Naive thymus-derived CD4-positive, alpha-beta T cell (primary cell): ENCODE measurements around the gene GREB1L. TPM values are rescaled to one million over a fixed set of nuclear protein-coding genes. Genes with fewer than 3 reads are reported as not detected.

Source experiments
- ATAC-seq: fragments of 150-1000 bp; cut with Tn5 transposase; 2 replicates; pipeline ENCODE4 v1.10.0; 2021; ENCODE audit warnings: mild to moderate bottlenecking, moderate library complexity
- CTCF ChIA-PET: fragments of 350-600 bp; sonication (Branson Sonifier 250); formaldehyde crosslinking; loops from one replicate; lab custom pipeline; 2021; ENCODE audit warnings: antibody characterized with exemption; lab: Charles Lee
- POLR2A ChIA-PET: fragments of 350-600 bp; sonication (Branson Sonifier 250); formaldehyde crosslinking; loops from one replicate; lab custom pipeline; 2021; ENCODE audit warnings: antibody characterized with exemption, inconsistent platforms; lab: Charles Lee
- DNase-seq, 9 donors: peaks; one replicate each; pipeline versions ENCODE4 v3.0.0 to v3.0.0-alpha.2; 2020 to 2022; ENCODE audit warnings: mixed read lengths in 1 of 9
- H3K27ac ChIP-seq: one replicate; pipeline ENCODE4 v1.7.0; 2013; ENCODE audit warnings: mild to moderate bottlenecking, low read depth, low read length, moderate library complexity
- H3K27me3 ChIP-seq, 2 donors: one replicate each; pipeline ENCODE4 v1.7.0; 2013; ENCODE audit warnings: low read length in 2 of 2, mild to moderate bottlenecking in 2 of 2, moderate library complexity in 2 of 2; ENCODE audit not compliant: control insufficient read depth in 2 of 2, insufficient read depth in 2 of 2
- H3K36me3 ChIP-seq, 3 experiments: 1 replicate in 2 of 3; 2 replicates in 1 of 3; pipeline ENCODE4 v1.7.0; 2013; ENCODE audit warnings: low read length in 3 of 3, mild to moderate bottlenecking in 3 of 3, moderate library complexity in 1 of 3; ENCODE audit not compliant: insufficient read depth in 3 of 3, control insufficient read depth in 2 of 3
- H3K4me1 ChIP-seq, 2 donors: one replicate each; pipeline ENCODE4 v1.7.0; 2013; ENCODE audit warnings: low read length in 2 of 2, mild to moderate bottlenecking in 2 of 2, moderate library complexity in 1 of 2; ENCODE audit not compliant: control insufficient read depth in 2 of 2, insufficient read depth in 2 of 2
- H3K4me3 ChIP-seq: 2 replicates; pipeline ENCODE4 v1.7.0; 2013; ENCODE audit warnings: mild to moderate bottlenecking, low read length
- H3K9me3 ChIP-seq, 3 experiments: 1 replicate in 2 of 3; 2 replicates in 1 of 3; pipeline ENCODE4 v1.7.0; 2013; ENCODE audit warnings: low read length in 3 of 3; ENCODE audit not compliant: control insufficient read depth in 2 of 3
- H3K27ac Mint-ChIP-seq, 9 donors: one replicate each; pipeline ENCODE4 v1.8.0; 2020 to 2022; ENCODE audit warnings: mixed read lengths in 9 of 9, mild to moderate bottlenecking in 8 of 9, moderate library complexity in 5 of 9, inconsistent platforms in 2 of 9
- H3K27me3 Mint-ChIP-seq, 5 donors: one replicate each; pipeline ENCODE4 v1.8.0; 2021 to 2022; ENCODE audit warnings: mixed read lengths in 5 of 5, mild to moderate bottlenecking in 1 of 5
- H3K36me3 Mint-ChIP-seq, 5 donors: one replicate each; pipeline ENCODE4 v1.8.0; 2020 to 2022; ENCODE audit warnings: mixed read lengths in 5 of 5, mild to moderate bottlenecking in 3 of 5, inconsistent platforms in 1 of 5
- H3K4me1 Mint-ChIP-seq, 7 donors: one replicate each; pipeline ENCODE4 v1.8.0; 2020 to 2022; ENCODE audit warnings: mixed read lengths in 7 of 7, mild to moderate bottlenecking in 3 of 7, inconsistent platforms in 1 of 7
- H3K4me3 Mint-ChIP-seq, 10 donors: one replicate each; pipeline ENCODE4 v1.8.0; 2020 to 2022; ENCODE audit warnings: mild to moderate bottlenecking in 10 of 10, mixed read lengths in 10 of 10, moderate library complexity in 6 of 10, inconsistent platforms in 2 of 10
- H3K9me3 Mint-ChIP-seq, 11 donors: one replicate each; pipeline ENCODE4 v1.8.0; 2020 to 2022; ENCODE audit warnings: mixed read lengths in 11 of 11, mild to moderate bottlenecking in 4 of 11, inconsistent platforms in 1 of 11, moderate library complexity in 1 of 11
- intact Hi-C, 2 donors: fragments of 100-400 bp; cut with micrococcal nuclease; formaldehyde crosslinking; loops; one replicate each; pipeline ENCODE4 v1.15.1; 2023
- polyA plus RNA-seq, 2 donors: library from polyadenylated mRNA; unstranded; fragments of 300-500 nt; fragmentation: Illumina TruSeq; gene quantifications; one replicate each; pipeline ENCODE4 v1.2.3, GENCODE V29; 2021
- total RNA-seq, 6 experiments: library from RNA in 5 of 6; stranded (reverse) in 5 of 6; gene quantifications; 1 replicate in 5 of 6; 2 replicates in 1 of 6; pipeline ENCODE4 v1.2.3 and lab custom pipeline; 2021 to 2026

Gene GREB1L
- total and polyA plus RNA-seq, 7 experiments from 2014 or later: 0.09 to 0.11 TPM; not detected in 5

GRCh38 chr18:21300035-21300907, 58.2 kb downstream of the GREB1L start:
- no peaks in the 10 kb centered on the region for H3K27me3 ChIP-seq
- peaks cover 0 to 3% (median 0%) of the 10 kb centered on the region in 5 donors for H3K36me3 Mint-ChIP-seq
- no peak overlapping the region for H3K4me3 Mint-ChIP-seq
- ATAC-seq (no peak), DNase-seq (no peak)
- H3K4me3 ChIP-seq: no peak overlapping the region
- H3K4me1 ChIP-seq: no peaks in the 10 kb centered on the region
- ChIA-PET CTCF (no interaction called here), POLR2A (no interaction called here)
- H3K36me3 ChIP-seq: no peaks in the 10 kb centered on the region
- H3K9me3 Mint-ChIP-seq: peaks cover 0 to 4% (median 0%) of the 10 kb centered on the region in 11 donors
- peaks cover 0 to 1% (median 0%) of the 10 kb centered on the region in 7 donors for H3K4me1 Mint-ChIP-seq
- no peak overlapping the region for H3K27ac ChIP-seq
- peaks cover 0 to 39% (median 12%) of the 10 kb centered on the region in 5 donors for H3K27me3 Mint-ChIP-seq
- intact Hi-C loops: no loop called here
- no peak overlapping the region for H3K27ac Mint-ChIP-seq
- H3K9me3 ChIP-seq: no peaks in the 10 kb centered on the region

GRCh38 chr18:21300908-21301200, 58.8 kb downstream of the GREB1L start:
- no peaks in the 10 kb centered on the region for H3K36me3 Mint-ChIP-seq

GRCh38 chr18:21303445-21303844, 61.4 kb downstream of the GREB1L start:
- ATAC-seq: no peak
- DNase-seq: no peak
- Histone ChIP-seq H3K27ac (no peak overlapping the region), H3K4me1 (no peaks in the 10 kb centered on the region), H3K27me3 (no peaks in the 10 kb centered on the region), H3K36me3 (no peaks in the 10 kb centered on the region), H3K9me3 (no peaks in the 10 kb centered on the region), H3K4me3 (no peak overlapping the region)
- intact Hi-C loops: no loop called here
- ChIA-PET POLR2A (no interaction called here), CTCF (no interaction called here)
- Mint-ChIP-seq H3K27ac (no peak overlapping the region), H3K36me3 (no peaks in the 10 kb centered on the region), H3K9me3 (peaks cover 0 to 3% (median 0%) of the 10 kb centered on the region in 11 donors), H3K4me3 (no peak overlapping the region), H3K4me1 (peaks cover 0 to 1% (median 0%) of the 10 kb centered on the region in 7 donors), H3K27me3 (peaks cover 0 to 27% (median 22%) of the 10 kb centered on the region in 5 donors)

More at GRCh38 chr18:21300908-21301200, 58.8 kb downstream of the GREB1L start:
- intact Hi-C loops: no loop called here
- Mint-ChIP-seq H3K4me1 (peaks cover 0 to 1% (median 0%) of the 10 kb centered on the region in 7 donors), H3K9me3 (peaks cover 0 to 4% (median 0%) of the 10 kb centered on the region in 11 donors), H3K4me3 (no peak overlapping the region), H3K27ac (no peak overlapping the region), H3K27me3 (peaks cover 0 to 37% (median 18%) of the 10 kb centered on the region in 5 donors)
- CTCF ChIA-PET: no interaction called here
- no peak for ATAC-seq
- DNase-seq: no peak
- Histone ChIP-seq H3K4me1 (no peaks in the 10 kb centered on the region), H3K27ac (no peak overlapping the region), H3K4me3 (no peak overlapping the region), H3K9me3 (no peaks in the 10 kb centered on the region), H3K27me3 (no peaks in the 10 kb centered on the region), H3K36me3 (no peaks in the 10 kb centered on the region)
- POLR2A ChIA-PET: no interaction called here

- no peak overlapping the region for H3K27ac Mint-ChIP-seq
- Histone ChIP-seq H3K4me3 (no peak overlapping the region), H3K27ac (no peak overlapping the region), H3K27me3 (no peaks in the 10 kb centered on the region), H3K4me1 (no peaks in the 10 kb centered on the region), H3K9me3 (no peaks in the 10 kb centered on the region), H3K36me3 (no peaks in the 10 kb centered on the region)
- ChIA-PET CTCF (no interaction called here), POLR2A (no interaction called here)
- no peaks in the 10 kb centered on the region for H3K36me3 Mint-ChIP-seq
- peaks cover 0 to 1% (median 0%) of the 10 kb centered on the region in 7 donors for H3K4me1 Mint-ChIP-seq
- H3K9me3 Mint-ChIP-seq: no peaks in the 10 kb centered on the region
- ATAC-seq (no peak), DNase-seq (no peak)
- H3K4me3 Mint-ChIP-seq: no peak overlapping the region
- intact Hi-C loops: no loop called here
- H3K27me3 Mint-ChIP-seq: peaks cover 0 to 30% (median 26%) of the 10 kb centered on the region in 5 donors
These were observed 61.9 kb downstream of the GREB1L start for GRCh38 chr18:21303895-21304294.

GRCh38 chr18:21305621-21306020, 63.6 kb downstream of the GREB1L start:
- no peak for ATAC-seq

GRCh38 chr18:21306368-21306767, 64.3 kb downstream of the GREB1L start:
- ATAC-seq (no peak), DNase-seq (no peak)
- Mint-ChIP-seq H3K9me3 (no peaks in the 10 kb centered on the region), H3K4me1 (no peaks in the 10 kb centered on the region), H3K27ac (no peak overlapping the region), H3K27me3 (peaks cover 0 to 34% (median 27%) of the 10 kb centered on the region in 5 donors), H3K36me3 (no peaks in the 10 kb centered on the region), H3K4me3 (no peak overlapping the region)
- ChIA-PET POLR2A (no interaction called here), CTCF (no interaction called here)
- H3K27me3 ChIP-seq: no peaks in the 10 kb centered on the region
- H3K27ac ChIP-seq: no peak overlapping the region
- intact Hi-C loops: no loop called here
- no peaks in the 10 kb centered on the region for H3K36me3 ChIP-seq
- no peaks in the 10 kb centered on the region for H3K9me3 ChIP-seq
- H3K4me3 ChIP-seq: no peak overlapping the region
- H3K4me1 ChIP-seq: no peaks in the 10 kb centered on the region

More at GRCh38 chr18:21305621-21306020, 63.6 kb downstream of the GREB1L start:
- no peak overlapping the region for H3K27ac ChIP-seq
- no peaks in the 10 kb centered on the region for H3K4me1 ChIP-seq
- no peaks in the 10 kb centered on the region for H3K27me3 ChIP-seq
- intact Hi-C loops: no loop called here
- Mint-ChIP-seq H3K27me3 (peaks cover 0 to 36% (median 27%) of the 10 kb centered on the region in 5 donors), H3K27ac (no peak overlapping the region), H3K4me3 (no peak overlapping the region), H3K4me1 (peaks cover 0 to under 1% (median 0%) of the 10 kb centered on the region in 7 donors), H3K9me3 (no peaks in the 10 kb centered on the region), H3K36me3 (no peaks in the 10 kb centered on the region)
- H3K9me3 ChIP-seq: no peaks in the 10 kb centered on the region
- ChIA-PET CTCF (no interaction called here), POLR2A (no interaction called here)
- no peak overlapping the region for H3K4me3 ChIP-seq
- H3K36me3 ChIP-seq: no peaks in the 10 kb centered on the region
- DNase-seq: no peak

- peaks cover 0 to 25% (median 22%) of the 10 kb centered on the region in 5 donors for H3K27me3 Mint-ChIP-seq
- H3K36me3 Mint-ChIP-seq: no peaks in the 10 kb centered on the region
- intact Hi-C loops: no loop called here
- no peaks in the 10 kb centered on the region for H3K27me3 ChIP-seq
- no peaks in the 10 kb centered on the region for H3K36me3 ChIP-seq
- ATAC-seq: no peak
- CTCF ChIA-PET: no interaction called here
- H3K4me1 Mint-ChIP-seq: no peaks in the 10 kb centered on the region
- POLR2A ChIA-PET: no interaction called here
- H3K27ac Mint-ChIP-seq: no peak overlapping the region
- no peaks in the 10 kb centered on the region for H3K4me1 ChIP-seq
- DNase-seq: no peak
- H3K9me3 ChIP-seq: no peaks in the 10 kb centered on the region
- no peak overlapping the region for H3K4me3 Mint-ChIP-seq
- no peak overlapping the region for H3K4me3 ChIP-seq
- H3K27ac ChIP-seq: no peak overlapping the region
- peaks cover 0 to 2% (median 0%) of the 10 kb centered on the region in 11 donors for H3K9me3 Mint-ChIP-seq
These were observed 65.5 kb downstream of the GREB1L start for GRCh38 chr18:21307578-21307977.
